Kidney capillary endothelial cell (primary cell): Measurements from ENCODE around the gene SNAP25.

ENCODE experiments used
- DNase-seq: peaks from one replicate; pipeline ENCODE4 v3.0.0-alpha.2; 2018; ENCODE audit warnings: low spot score

SNAP25 gene

GRCh38 chr20:10263385-10264165 lies 44.9 kb downstream of the SNAP25 start:
- no peak for DNase-seq

GRCh38 chr20:10264166-10264558 lies 45.5 kb downstream of the SNAP25 start:
- no peak for DNase-seq

DNA sequence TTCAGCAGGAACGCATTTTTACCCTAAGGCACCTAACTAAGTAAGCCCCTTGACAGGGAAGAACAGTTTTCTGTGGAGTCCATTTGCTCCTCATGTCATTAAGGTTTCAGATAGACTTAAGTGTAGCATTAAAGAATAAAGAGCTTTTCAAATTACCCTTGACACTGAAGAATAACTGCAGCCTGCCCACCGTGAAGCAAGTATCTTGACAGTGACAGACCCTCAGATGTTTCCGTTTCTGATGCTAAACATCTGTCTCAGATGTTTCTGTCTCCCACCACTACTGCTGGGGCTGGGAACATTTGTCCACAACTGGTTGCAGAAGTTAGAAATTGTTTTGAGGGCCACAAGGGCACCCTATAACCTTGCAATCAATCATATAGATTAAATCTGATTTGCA lies 50.0 kb downstream of the SNAP25 start:
- no peak for DNase-seq

DNA sequence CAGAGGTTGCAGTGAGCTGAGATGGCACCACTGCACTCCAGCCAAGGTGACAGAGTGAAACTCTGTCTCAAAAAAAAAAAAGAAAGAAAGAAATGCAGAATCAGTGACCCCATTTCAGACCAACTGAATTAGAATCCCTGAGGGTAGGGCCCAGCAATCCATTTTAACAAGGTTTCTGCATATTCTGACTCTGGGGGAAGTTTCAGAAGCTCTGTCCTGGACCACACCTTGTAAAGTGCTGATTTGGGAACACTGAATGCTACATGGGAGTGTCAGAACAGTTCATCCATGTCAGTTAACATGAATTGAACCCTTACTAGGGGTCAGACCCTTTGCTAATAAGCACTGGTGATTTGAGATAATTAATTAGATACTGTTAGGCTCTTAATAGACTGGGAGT lies 52.0 kb downstream of the SNAP25 start:
- DNase-seq: no peak

DNA sequence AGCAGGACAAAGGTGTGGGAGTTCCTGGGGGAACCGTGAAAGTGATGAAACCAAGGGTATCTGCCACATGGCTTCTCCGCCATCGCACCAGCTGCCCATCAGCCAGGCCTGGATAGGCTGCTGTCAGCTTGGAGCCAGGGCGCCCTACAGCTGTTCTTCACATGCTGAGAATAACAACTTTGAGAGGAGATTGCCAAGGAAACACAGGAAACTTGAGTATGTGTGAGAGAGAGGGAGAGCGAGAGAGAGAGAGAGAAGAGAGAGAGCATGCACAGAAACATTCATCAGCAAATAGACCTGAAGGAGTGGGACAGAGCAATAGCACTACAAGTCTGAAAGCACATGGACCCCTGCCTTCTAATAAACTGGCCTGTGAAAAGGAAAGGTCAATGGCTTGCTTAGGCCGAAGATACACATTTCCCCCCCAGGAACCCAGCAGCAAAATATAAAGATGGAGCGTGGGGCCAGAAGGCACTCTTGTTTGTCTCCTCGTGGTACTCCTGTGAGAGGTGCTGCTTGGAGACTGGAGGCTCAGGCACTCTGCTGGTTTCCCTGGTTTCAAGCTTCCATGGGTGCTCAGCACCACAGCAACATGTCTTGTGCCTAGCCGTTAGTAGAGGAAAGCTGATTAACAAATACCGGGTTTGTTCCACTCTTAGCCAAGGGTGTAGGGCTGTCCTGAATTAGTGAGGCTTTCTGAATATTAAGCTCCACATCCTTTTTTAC lies 53.0 kb downstream of the SNAP25 start:
- no peak for DNase-seq

GRCh38 chr20:10276878-10277580 lies 58.4 kb downstream of the SNAP25 start:
- no peak for DNase-seq

GRCh38 chr20:10277616-10278015 lies 59.0 kb downstream of the SNAP25 start:
- DNase-seq: no peak

GRCh38 chr20:10278412-10278811 lies 59.8 kb downstream of the SNAP25 start:
- no peak for DNase-seq

GRCh38 chr20:10280018-10280908 lies 61.6 kb downstream of the SNAP25 start:
- no peak for DNase-seq

- no peak for DNase-seq
Measured at GRCh38 chr20:10281911-10282310, 63.3 kb downstream of the SNAP25 start.

DNA sequence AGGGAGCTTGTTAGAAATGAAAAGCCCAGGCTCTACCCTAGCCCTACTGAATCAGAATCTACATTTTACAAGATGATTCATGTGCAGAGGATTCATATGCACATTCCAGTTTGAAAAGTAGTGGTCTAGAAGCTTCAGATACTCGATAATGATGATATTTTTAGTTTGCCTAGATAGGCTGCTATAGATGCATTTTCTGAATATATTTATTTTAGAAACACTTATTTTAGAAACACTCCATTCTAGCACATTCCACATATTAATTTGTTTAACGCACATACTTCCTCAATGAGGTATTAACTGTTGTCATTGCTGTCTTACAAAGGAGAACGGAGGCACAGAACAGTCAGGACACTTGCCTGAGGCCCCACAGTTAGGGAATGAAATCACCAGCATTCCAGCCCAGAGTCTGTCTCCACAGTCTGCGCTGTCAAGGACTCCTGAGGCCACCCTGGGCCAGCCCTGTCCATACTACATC lies 64.4 kb downstream of the SNAP25 start:
- DNase-seq: no peak

DNA sequence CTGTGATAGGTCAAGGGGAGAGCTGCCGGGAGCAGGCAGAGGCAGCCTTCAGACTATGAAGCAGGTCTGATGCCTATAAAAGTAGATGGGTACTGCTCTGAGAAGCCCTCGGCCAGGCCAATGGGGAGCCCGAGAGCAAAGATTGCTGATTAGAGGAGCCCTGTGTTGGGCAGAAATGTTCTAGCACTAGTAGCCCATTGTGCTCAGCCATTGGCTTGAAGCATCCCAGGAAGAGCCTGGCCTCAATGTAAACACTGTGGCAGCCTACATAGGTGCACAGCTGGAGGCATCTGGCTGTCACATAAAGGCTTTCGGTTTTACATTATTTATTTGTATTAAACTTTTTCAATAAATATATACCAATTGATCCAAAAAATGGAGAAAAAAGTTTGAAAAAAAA lies 67.7 kb downstream of the SNAP25 start:
- no peak for DNase-seq

- no peak for DNase-seq
Measured at GRCh38 chr20:10288421-10288820, 69.8 kb downstream of the SNAP25 start.

DNA sequence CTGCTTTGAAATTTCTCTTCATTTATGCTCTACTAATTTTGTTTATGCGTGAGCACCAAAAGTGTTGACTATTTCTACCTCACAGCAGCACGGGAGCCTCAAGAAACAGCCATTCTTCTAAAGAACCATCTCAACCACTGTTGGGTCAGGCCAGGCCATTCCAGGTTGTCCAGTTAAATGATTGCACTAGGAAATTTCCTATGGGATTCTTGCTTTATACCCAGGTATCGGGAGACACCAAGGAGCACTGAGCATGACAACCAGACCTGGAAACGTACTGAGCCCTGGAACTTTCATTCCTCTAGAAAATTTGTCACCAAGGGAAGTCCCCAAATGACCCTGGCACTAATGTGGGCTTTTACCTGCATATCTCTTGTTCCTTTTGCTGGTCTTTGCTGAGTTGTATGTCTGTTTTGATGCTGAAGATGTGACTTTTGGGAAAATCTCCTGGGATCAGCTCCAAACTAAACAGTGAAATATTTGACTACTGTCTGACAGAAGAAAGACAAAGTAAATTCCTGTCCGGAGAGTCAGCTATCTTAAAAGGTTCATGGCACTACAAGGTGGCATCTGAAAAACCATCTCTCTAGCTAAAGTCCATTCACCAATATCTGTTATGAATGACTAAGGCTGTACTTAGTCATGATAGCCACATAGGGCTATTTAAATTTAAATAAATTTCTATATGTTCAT lies 70.5 kb downstream of the SNAP25 start:
- DNase-seq: no peak

DNA sequence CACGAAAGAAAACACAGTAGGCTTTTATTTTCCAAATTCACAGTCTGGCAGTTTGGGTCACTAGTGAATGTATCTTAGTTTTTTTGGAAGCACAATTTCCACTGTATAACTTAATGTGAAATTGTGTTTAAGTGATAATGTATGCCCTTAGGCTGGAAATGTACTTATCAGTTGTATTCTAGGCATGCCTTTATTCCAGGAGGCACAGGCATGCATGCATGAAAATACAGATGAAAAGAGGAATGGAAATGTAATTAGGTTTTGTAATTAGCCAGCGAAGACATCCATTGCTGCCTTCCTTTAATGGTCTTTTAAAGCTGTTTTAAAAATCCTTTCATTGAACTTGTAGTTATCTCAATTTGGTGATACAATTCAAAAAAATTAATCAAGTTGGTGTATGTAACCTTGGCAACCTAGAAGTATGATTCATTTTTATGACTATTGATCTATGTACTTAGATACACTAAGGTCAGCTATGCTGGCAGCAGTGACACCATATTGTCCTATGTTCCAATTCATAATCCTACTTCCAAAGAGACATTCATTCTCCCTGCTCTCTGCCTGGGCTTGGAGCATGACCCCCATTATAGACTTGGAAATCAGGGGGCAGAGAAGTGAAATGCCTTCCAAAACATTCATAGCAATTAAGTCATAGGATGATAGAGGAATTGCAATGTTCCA lies 73.1 kb downstream of the SNAP25 start:
- no peak for DNase-seq

- DNase-seq: no peak
Measured at GRCh38 chr20:10297223-10297622, 78.6 kb downstream of the SNAP25 start.

DNA sequence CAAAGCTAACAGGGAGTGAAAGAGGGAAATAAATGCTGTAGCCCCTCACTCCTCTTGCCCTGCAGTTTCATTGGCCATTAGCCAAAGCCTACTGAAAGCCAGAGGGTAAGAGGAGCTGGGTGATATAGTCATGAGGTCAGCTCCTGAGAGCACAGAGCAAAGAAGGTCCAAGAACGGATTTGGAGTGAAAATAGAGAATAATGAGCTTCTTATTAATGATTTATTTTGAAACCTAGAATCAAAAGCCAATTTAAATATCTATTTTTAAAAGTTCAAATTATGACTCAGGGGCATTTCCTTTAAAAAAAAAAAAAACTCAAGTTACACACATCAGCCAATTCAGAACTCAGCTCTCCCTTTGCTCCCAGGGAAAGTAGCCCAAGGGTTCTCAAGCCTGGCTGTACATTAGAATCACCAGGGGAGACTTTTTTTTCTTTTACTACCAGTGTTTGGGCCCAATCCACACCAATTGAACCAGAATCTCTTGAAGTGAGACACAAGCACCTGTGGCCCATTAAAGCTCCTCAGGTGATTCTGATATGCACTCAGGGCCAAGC lies 79.1 kb downstream of the SNAP25 start:
- no peak for DNase-seq

- DNase-seq: no peak
Measured at GRCh38 chr20:10300582-10301446, 82.2 kb downstream of the SNAP25 start.

- DNase-seq: no peak
Measured at GRCh38 chr20:10303852-10304251, 85.2 kb downstream of the SNAP25 start.
